HG03469 (cell line): ENCODE data around the gene NEIL3.

Experiments used
- ATAC-seq: cut with Tn5 transposase; IDR thresholded peaks from one replicate; pipeline ENCODE4 v1.9.1; 2021; ENCODE audit warnings: mild to moderate bottlenecking, moderate library complexity, moderate number of reproducible peaks; ENCODE audit not compliant: unreplicated experiment

The NEIL3 gene

GRCh38 chr4:177405508-177405907 lies 95.8 kb downstream of the NEIL3 start:
- no peak for ATAC-seq

DNA sequence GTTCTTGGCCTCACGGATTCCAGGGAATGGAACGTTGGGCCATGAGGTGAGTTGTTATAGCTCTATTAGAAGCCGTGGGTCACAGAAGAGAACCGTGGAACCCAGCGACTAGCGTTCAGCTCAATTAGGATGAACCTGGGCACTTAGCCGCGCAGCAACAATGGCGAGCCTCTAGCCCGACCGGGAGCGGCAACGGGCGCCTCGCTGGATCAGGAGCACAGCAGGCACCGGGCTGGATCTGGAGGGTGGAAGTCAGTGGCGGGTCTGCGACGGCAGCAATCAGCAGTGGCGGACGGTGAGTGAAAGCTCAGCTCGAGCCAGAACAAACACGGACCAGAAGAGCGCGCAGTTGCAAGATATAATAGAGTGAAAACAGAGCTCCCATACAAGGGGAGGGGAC lies 98.3 kb downstream of the NEIL3 start:
- ATAC-seq = no peak

- no peak for ATAC-seq
Measured at GRCh38 chr4:177410566-177410965, 100.9 kb downstream of the NEIL3 start.

GRCh38 chr4:177411996-177412395 lies 102.3 kb downstream of the NEIL3 start:
- ATAC-seq = no peak
